GM12892 (cell line): Measurements from ENCODE around the gene STARD13.

Experiments
- POLR2A ChIP-seq: IDR thresholded peaks from 2 replicates; pipeline ENCODE4 v1.6.1; 2011; ENCODE audit warnings: low read depth, low read length, control low read depth
- POLR2AphosphoS5 ChIP-seq: IDR thresholded peaks from 2 replicates; pipeline ENCODE4 v1.6.1; 2011; ENCODE audit warnings: low read depth, low read length, control low read depth

- TF ChIP-seq POLR2AphosphoS5, result no peak
- no peak for TF ChIP-seq POLR2A
These were observed 101.5 kb downstream of the STARD13 start for GRCh38 chr13:33184112-33184490.
